ENCODE measurements around the gene S100A8.

Gene S100A8

DNA sequence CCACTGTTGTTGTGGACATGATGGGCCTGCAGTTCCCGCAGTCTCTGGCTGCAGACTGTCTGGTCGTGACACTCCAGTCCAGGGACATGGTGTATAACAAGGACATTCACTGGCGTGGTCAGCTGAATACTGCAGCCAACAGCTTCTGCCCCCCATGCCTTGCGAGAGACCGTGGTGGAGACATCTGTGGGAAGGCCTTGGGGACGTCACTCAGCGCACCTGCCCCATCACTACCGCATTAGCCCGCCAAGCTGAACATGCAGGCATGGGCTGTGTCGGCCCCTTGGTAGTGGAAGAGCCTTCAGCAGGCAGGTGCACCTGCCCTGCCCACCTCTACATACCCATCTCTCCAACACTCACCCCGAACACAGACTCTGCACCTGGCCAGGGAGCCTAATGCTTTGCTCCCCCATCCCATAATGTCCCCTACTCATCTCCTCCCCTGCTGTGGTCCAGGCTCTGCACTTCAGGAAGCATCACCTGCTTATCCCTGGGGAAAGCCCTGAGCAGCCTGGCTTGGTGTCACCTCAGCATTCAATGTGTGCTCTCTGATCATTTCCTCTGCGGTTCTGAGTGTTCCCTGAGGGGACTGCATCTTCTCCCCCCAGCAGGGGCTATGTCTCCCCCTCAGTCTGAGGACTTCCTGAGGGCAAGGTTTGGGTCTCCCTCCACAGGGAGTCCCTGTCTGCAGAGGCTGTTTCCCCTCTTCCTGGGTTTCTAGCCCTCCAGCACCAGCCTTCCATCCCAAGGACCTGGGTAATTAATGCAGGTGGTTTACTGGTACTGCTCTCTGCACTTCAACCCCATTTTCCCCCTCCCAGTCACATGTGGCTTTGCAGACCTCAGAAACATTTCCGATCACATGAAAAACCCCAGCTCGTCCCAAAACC, 45.4 kb downstream of the S100A8 start:
- no peak for DNase-seq

DNA sequence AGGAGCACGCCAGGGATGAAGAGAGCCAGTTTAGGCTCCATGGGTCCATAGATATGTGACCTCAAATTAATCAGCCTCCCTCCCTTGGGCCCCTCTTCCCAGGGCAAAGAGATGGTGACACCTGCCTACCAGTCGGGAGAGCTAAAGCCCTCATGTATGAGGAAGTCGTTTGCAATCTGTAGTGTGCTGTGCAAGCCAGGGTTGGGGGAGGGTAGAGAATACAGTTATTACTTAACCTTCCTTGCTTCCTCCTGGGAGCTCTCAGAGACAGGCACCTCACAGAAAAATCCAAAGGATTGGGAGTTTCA, 46.2 kb downstream of the S100A8 start:
- DNase-seq = no peak

DNA sequence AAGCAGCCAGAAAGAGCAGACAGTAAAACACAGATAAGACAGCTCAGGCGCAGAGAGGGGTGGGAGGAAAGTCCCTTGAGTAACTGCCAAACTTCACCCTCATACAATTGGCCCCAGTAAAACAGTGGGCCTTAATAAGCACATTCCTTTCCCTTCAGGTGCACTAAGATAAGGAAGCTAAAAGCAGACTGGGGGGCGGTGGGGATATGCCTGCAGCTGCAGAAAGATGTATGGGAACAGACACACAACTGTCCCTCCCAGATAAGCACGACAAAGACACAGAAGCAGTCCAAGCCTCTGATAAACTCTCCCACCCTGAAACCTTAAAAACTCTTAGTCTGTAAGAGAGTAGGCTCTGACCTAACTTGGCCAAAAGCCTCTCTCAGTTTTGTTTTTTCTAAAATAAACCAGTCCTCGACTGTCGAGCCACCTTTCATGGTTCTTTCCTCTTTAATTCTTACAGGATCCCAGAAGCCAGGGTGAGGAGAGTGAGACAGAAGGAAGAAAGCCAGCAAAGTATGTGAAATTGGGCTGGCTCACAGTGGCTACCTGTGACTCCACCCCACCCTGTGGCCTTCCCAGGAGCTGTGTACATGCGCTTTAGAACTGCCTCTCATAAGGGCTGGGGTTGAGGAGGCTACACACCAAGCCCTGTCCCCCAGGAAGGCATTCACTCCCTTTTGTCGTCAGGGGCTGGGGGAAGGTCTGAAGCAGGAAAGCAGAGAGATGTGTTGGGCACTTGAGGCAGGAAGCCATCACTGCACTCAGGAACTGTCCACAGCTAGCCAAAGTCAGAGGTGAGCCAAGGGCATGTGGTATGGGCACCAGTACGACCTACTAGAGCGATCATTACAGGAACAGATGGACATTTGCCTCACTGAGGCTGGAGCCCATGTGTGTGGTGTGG, 46.8 kb downstream of the S100A8 start:
- no peak for DNase-seq

DNA sequence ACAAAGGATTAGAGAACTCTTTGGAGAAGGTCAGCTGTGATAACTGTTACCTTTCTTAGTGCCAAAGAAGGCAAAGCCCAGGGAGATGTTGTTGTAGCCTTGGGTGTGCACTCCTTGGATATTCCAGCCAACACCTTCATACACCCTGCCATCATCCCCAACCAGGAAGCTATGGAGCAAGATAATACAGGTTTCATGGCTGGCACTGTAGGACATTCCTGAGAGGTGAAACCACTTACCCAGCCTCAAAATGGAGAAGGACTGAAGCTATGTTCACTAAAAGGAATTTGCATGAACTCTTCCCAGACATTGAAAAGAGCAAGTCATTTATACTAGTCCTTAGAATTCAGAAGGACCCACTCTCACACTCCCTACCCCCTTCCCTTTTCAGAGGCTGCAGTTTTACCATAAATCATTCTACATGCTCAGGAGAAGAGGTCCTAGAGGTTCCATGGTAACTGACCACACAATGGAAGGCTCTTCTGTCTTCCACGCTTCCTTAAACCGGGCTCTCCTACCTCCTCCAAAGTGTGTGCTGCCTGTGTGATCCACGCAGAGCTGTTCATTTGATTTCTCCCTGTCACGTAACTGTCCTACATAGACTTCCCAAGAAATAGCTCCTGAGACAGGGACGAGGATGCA, 47.7 kb downstream of the S100A8 start:
- DNase-seq = no peak

DNA sequence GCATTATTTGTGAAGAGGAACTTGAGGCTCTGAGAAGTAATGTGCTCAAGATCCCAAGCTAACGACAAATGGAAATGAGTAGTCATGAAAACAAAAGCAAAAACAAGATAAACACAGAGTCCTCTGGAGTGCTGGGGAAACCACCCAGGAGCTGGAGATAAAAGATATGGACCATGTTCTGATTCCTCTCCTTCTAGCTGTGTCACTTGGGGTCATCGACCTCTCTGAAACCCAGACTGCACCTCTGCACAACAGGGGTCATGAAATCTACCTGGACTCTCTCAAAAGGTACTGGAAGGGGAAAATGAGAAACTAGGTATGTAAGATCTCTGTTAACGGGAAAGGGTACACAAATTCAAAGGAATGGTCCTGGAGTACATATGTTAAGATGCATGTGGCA, 48.7 kb downstream of the S100A8 start:
- DNase-seq = no peak

DNA sequence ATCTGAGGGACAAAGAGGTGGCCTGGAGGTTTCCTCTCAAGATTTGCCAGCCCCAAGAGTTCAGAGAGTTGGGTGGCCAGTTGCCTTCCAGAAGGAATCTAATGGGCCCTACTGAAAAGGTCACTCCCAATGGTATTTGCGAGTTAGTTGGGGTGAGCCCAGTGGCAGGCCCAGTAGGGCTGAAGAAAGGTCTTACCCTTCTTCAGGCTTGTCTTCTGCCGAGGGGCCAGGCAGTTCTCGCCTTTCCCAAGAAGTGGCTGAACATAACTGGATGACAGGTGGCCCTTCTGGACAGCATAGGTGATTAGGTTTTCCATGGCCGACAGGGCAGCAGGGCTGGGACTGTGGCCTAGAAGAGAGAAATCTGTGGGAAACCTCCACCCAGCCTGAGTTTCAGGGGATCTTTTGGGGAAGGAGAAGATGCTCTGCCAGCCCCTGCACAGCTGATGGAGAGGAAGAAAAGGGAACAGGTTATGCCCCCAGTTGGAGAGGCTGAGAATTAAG, 49.4 kb downstream of the S100A8 start:
- no peak for DNase-seq

DNA sequence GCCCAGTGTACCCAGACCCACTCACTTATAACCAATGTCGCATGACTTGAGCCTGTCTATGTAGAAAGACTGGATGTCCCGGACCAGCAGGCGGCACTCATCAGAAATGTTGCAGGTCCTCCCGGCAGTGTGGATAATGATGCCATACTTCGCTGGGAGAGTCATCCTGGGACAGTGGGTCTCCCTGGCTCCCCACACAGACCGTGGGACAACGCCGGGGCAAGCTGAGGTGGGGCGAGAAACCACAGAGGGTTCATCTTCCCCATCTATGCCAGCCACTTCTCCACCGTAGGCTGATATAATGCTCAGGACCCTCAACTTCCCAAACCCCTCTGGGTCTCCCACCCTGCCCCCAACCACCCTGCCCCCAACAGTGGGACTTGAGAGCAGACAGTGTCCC, 50.5 kb downstream of the S100A8 start:
- no peak for DNase-seq

Data from activated CD4-positive, alpha-beta T cell treated with anti-CD3 and anti-CD28 coated beads, Interleukin-2, amount 50 U/mL, for 4 hours (primary cell).